Prostate gland (tissue), 2 donors: ENCODE measurements around the gene AIFM1. TPM values are rescaled to one million over a fixed set of nuclear protein-coding genes. Genes with fewer than 3 reads are reported as not detected.
A peak's percentile ranks its signal among the peaks of the same experiment; 100 is the strongest.

Source experiments
- DNase-seq: peaks from one replicate; pipeline ENCODE4 v3.0.0-alpha.2; 2019; ENCODE audit warnings: low spot score
- H3K27ac ChIP-seq, 2 donors: fragments of 200-600 bp; sonication (generic); 2 replicates each; pipeline ENCODE4 v1.5.1; 2017 to 2019
- H3K27me3 ChIP-seq: fragments of 200-600 bp; sonication (generic); replicated peaks from 2 replicates; pipeline ENCODE4 v1.5.1; 2019; ENCODE audit not compliant: insufficient read depth
- H3K36me3 ChIP-seq, 2 donors: fragments of 200-600 bp; sonication (generic); 1 replicate in 1 of 2; 2 replicates in 1 of 2; pipeline versions ENCODE4 v1.5.1 to v1.8.1; 2017 to 2019
- H3K4me1 ChIP-seq: fragments of 200-600 bp; sonication (generic); replicated peaks from 2 replicates; pipeline ENCODE4 v1.5.1; 2019
- H3K4me3 ChIP-seq, 2 donors: fragments of 200-600 bp; sonication (generic); 2 replicates each; pipeline ENCODE4 v1.5.1; 2017 to 2019
- H3K9me3 ChIP-seq: fragments of 200-600 bp; sonication (generic); 2 replicates; pipeline ENCODE4 v1.5.1; 2017
- POLR2A ChIP-seq: fragments of 450-650 bp; IDR thresholded peaks from one replicate; pipeline ENCODE4 v1.6.1; 2016; ENCODE audit warnings: antibody characterized with exemption, mild to moderate bottlenecking
- POLR2AphosphoS5 ChIP-seq: sonication (generic); formaldehyde crosslinking; IDR thresholded peaks from one replicate; pipeline ENCODE4 v1.6.1; 2017; ENCODE audit warnings: antibody characterized with exemption
- WGBS: methylation state at CpG from one replicate; pipeline ENCODE4 v1.1.5; 2018; 5-methylcytosine and 5-hydroxymethylcytosine counted together
- intact Hi-C: fragments of 100-400 bp; cut with DNase I; formaldehyde crosslinking; loops from one replicate; pipeline ENCODE4 v1.14.2; 2022
- total RNA-seq, 2 donors: library from RNA; depleted of rRNA; stranded (reverse); fragments of >200 nt; gene quantifications; one replicate each; pipeline ENCODE4 v1.1.0, GENCODE V29; 2016
- TF ChIP-seq, protein P1 (sequence below), 4 experiments: fragments of 200-600 bp in 2 of 4; fragments of 450-650 bp in 2 of 4; sonication (generic) in 2 of 4; IDR thresholded peaks; 1 replicate in 3 of 4; 2 replicates in 1 of 4; pipeline ENCODE4 v1.5.1; 2016 to 2019; ENCODE audit warnings: antibody characterized with exemption in 4 of 4, mild to moderate bottlenecking in 2 of 4, moderate library complexity in 2 of 4

AIFM1 gene
- total RNA-seq, 2 donors from 2014 or later: 21.8 to 32.2 TPM

DNA sequence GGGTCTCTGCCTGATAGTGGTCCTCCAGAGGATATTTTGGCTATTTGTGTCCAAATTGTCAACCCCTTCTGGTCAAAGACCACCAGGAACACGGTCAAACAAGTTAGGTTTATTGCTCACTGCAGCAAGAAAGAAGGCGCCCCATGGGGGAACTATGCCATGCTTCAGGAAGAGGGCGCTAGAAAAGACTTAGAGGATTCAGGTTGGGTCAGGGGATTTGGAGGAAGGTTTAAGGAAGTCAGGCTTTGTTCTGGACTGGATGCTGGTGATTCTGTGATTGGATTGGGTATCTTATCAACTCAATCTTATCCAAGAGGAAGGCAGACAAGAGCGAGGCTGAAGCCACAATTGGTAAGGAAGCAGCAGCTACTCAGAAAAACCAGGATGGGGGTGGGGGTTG lies 41.1 kb downstream of the AIFM1 start:
- WGBS: 85% methylated on average over 4 of the region's 4 CpGs
- H3K27me3 ChIP-seq: no peaks in the 10 kb centered on the region
- TF ChIP-seq, protein P1, sequence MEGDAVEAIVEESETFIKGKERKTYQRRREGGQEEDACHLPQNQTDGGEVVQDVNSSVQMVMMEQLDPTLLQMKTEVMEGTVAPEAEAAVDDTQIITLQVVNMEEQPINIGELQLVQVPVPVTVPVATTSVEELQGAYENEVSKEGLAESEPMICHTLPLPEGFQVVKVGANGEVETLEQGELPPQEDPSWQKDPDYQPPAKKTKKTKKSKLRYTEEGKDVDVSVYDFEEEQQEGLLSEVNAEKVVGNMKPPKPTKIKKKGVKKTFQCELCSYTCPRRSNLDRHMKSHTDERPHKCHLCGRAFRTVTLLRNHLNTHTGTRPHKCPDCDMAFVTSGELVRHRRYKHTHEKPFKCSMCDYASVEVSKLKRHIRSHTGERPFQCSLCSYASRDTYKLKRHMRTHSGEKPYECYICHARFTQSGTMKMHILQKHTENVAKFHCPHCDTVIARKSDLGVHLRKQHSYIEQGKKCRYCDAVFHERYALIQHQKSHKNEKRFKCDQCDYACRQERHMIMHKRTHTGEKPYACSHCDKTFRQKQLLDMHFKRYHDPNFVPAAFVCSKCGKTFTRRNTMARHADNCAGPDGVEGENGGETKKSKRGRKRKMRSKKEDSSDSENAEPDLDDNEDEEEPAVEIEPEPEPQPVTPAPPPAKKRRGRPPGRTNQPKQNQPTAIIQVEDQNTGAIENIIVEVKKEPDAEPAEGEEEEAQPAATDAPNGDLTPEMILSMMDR (IDR thresholded peaks at IDR 0.05): no peak
- TF ChIP-seq POLR2A (no peak), POLR2AphosphoS5 (no peak)
- H3K4me3 ChIP-seq: no peak overlapping the region
- intact Hi-C loops: loop anchor here (5.0 kb wide), 1 partner anchor 42 kb away; no protein-coding TSS in a partner anchor
- peak overlapping the region in 1 of 2 donors; percentile 50 for H3K27ac ChIP-seq
- no peaks in the 10 kb centered on the region for H3K9me3 ChIP-seq
- H3K4me1 ChIP-seq: no peaks in the 10 kb centered on the region
- DNase-seq: no peak
- no peaks in the 10 kb centered on the region for H3K36me3 ChIP-seq

DNA sequence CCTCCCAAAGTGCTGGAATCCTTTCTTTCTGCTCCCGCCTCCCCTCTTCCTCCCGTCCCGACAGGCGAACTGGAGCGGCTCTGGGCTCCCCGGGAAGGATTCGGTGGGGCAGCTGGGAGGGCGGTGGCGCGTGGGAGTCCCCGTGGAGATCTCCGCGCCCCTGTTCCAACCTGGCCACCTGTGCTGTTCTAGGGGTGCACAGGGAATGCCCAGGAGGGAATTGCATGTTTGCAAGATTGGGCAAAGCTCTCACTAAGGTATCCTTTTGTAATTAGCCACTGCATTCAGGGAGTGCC lies 44.2 kb downstream of the AIFM1 start:
- Histone ChIP-seq H3K4me1 (no peaks in the 10 kb centered on the region), H3K36me3 (no peaks in the 10 kb centered on the region), H3K4me3 (no peak overlapping the region), H3K9me3 (no peaks in the 10 kb centered on the region), H3K27me3 (no peaks in the 10 kb centered on the region), H3K27ac (peak overlapping the region in 1 of 2 donors; percentile 67)
- TF ChIP-seq POLR2A (no peak), POLR2AphosphoS5 (no peak)
- TF ChIP-seq, protein P1 (IDR thresholded peaks at IDR 0.05): no peak
- intact Hi-C loops: loop anchor here (5.0 kb wide), 1 partner anchor 39 kb away; no protein-coding TSS in a partner anchor
- no peak for DNase-seq
- 57% methylated on average over 13 of the region's 13 CpGs for WGBS

DNA sequence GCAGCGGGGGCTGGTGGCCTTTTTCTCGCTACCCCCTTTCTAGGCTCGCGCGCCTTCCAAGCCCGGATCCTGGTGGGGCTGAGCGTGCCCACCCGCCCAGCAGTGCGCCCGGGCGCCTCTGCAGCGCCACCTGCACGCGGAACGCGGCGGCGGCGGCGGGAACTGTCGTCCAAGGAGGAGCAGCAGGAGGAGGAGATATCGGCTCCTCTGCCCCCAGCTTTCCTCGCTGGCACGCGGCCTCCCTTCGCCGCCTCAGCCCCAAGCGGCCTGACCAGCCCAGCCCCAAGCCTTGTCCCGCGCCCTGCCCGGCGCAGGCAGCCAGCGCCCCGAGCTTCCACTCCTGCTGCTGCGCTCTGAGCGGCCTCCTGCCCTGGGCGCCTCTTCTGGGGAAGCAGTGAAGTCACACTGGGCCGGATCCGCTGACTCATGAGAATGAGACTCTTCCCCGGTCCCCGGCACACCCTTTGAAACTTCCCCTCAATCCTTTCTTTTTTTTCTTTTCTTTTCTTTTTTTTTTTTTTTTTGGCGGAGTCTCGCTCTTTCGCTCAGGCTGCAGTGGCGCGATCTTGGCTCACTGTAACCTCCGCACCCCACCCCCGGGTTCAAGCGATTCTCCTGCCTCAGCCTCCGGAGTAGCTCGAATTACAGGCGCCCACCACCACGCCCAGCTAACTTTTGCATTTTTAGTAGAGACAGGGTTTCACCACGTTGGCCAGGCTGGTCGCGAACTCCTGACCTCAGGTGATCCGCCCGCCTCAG lies 44.7 kb downstream of the AIFM1 start:
- Histone ChIP-seq H3K27ac (peak overlapping the region; percentile 46 to 67), H3K36me3 (no peaks in the 10 kb centered on the region), H3K4me3 (peak overlapping the region; percentile 6 to 16), H3K27me3 (no peaks in the 10 kb centered on the region), H3K4me1 (no peaks in the 10 kb centered on the region), H3K9me3 (no peaks in the 10 kb centered on the region)
- intact Hi-C loops: loop anchor here (5.0 kb wide), 1 partner anchor 39 kb away; no protein-coding TSS in a partner anchor
- DNase-seq: peak; percentile 59
- 2% methylated on average over 30 of the region's 58 CpGs for WGBS
- peak; percentile 31 for TF ChIP-seq POLR2AphosphoS5
- TF ChIP-seq POLR2A: peak; percentile 36
- TF ChIP-seq, protein P1 (IDR thresholded peaks at IDR 0.05): peak; percentile 10 to 76 (median 53)

GRCh38 chrX:130120321-130120731 lies 45.3 kb downstream of the AIFM1 start:
- intact Hi-C loops: loop anchor here (5.0 kb wide), 1 partner anchor 38 kb away; no protein-coding TSS in a partner anchor
- Histone ChIP-seq H3K36me3 (no peaks in the 10 kb centered on the region), H3K4me3 (peak overlapping the region in 1 of 2 donors; percentile 16), H3K27ac (peak overlapping the region; percentile 46 to 67), H3K4me1 (no peaks in the 10 kb centered on the region), H3K9me3 (no peaks in the 10 kb centered on the region), H3K27me3 (no peaks in the 10 kb centered on the region)
- no peak for DNase-seq
- WGBS: 19% methylated on average over 26 of the region's 28 CpGs
- TF ChIP-seq POLR2A (no peak), POLR2AphosphoS5 (no peak)
- TF ChIP-seq, protein P1 (IDR thresholded peaks at IDR 0.05): no peak

DNA sequence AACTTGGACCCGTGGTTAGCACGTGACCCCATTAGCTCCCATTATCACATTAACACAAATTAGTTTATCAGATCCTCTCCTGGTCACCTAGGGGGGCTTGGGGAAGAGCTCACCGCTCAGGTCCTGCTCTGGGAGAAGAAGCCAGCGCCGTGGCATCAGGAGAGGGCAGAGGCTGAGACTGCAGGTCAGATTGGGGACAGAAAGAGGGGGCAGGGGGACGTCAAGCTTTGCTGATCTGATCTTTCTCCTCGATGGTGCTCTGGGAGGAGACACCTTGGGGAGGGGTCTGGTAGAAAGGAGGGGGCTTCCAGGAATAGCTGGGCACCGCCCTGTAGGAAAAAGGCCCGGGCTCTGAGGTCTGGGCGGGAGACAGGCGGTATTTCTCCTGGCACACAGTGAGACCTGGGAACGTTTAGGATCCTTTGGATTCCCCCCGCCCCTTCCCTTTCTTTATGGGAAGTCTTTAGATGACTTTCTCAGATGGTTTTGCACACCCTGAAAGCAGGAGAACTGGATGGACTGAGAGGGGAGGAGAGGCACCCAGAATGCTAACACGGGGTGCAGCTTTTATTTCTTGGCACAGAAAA lies 46.2 kb downstream of the AIFM1 start:
- H3K4me1 ChIP-seq: no peaks in the 10 kb centered on the region
- no peak for DNase-seq
- no peak overlapping the region for H3K4me3 ChIP-seq
- no peak overlapping the region for H3K27ac ChIP-seq
- no peak for TF ChIP-seq POLR2A
- TF ChIP-seq, protein P1 (IDR thresholded peaks at IDR 0.05): no peak
- no peak for TF ChIP-seq POLR2AphosphoS5
- H3K27me3 ChIP-seq: no peaks in the 10 kb centered on the region
- no peaks in the 10 kb centered on the region for H3K9me3 ChIP-seq
- no peaks in the 10 kb centered on the region for H3K36me3 ChIP-seq
- WGBS: 53% methylated on average over 14 of the region's 14 CpGs
- intact Hi-C loops: no loop called here
